ENCODE measurements around the gene PREB. TPM values are rescaled to one million over a fixed set of nuclear protein-coding genes. Genes with fewer than 3 reads are reported as not detected.

Gene PREB
- total RNA-seq, 2 experiments from 2014 or later, result 96.8 to 113 TPM

DNA sequence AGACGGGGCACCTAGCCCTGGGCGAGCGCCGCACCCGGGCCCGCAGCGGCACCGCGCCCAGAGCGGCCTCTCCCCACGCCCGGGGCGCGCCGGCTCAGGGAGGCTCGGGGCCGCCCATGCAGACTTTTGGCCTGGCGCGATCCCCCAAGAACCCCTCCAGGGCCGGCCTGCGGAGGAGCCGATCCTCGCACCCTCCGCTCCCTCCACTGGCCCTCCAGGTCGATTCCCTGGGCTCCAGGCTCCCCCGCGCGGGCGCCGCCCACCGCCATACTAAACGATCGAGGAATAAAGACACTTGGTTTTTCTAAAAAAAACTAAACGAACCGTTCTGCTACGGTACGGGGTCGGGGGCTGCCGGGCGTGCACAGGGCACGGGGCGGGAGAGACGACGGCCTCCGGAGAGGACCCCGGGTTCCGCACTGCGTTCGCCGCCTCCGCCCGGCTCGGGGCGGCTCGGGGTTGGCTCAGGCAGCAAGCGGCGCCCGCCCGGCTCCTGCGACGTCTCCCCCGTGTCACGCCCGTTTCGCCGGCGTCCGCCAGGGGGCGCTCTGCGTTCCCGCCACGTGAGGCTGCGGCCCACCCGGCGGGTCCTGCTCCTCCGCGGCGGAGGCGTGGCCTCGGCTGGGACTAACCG is 48.2 kb downstream of the PREB start:
- H3K27ac ChIP-seq (ENCODE audit: low read depth, low read length, poor library complexity, severe bottlenecking), result peak overlapping the region; percentile 38
- peak overlapping the region; percentile 73 for H3K4me3 ChIP-seq (ENCODE audit: low read depth, low read length, poor library complexity, severe bottlenecking)
- POLR2A ChIA-PET, result interaction anchor here (1.1 to 2.0 kb wide), 3 partner anchors 10 to 43 kb away, joined by 3 to 9 read pairs (median 8); no protein-coding TSS in a partner anchor
- peak overlapping the region; percentile 88 for H2AFZ ChIP-seq (ENCODE audit: low read length)
- intact Hi-C loops (cut with micrococcal nuclease; ENCODE audit: unreplicated experiment), result loop anchor here (1.0 to 2.0 kb wide), 5 partner anchors 15 to 126 kb away; partner anchors contain the start of genes AGBL5, ATRAID, OST4 and SLC5A6
- H4K20me1 ChIP-seq (ENCODE audit: insufficient read depth, low read length), result no peaks in the 10 kb centered on the region
- CTCF ChIA-PET (ENCODE audit: unreplicated experiment), result interaction anchor here (0.6 to 0.9 kb wide), 2 partner anchors 45 to 217 kb away, joined by 3 read pairs; no protein-coding TSS in a partner anchor
- no peaks in the 10 kb centered on the region for H3K79me2 ChIP-seq (ENCODE audit: insufficient read depth, low read depth, low read length)
- H3K9me3 ChIP-seq (ENCODE audit: low read length), result no peaks in the 10 kb centered on the region
- TF ChIP-seq EZH2phosphoT487 (IDR thresholded peaks at IDR 0.05; ENCODE audit: borderline replicate concordance, low read depth, low read length), result no peak
- TF ChIP-seq, protein P1, sequence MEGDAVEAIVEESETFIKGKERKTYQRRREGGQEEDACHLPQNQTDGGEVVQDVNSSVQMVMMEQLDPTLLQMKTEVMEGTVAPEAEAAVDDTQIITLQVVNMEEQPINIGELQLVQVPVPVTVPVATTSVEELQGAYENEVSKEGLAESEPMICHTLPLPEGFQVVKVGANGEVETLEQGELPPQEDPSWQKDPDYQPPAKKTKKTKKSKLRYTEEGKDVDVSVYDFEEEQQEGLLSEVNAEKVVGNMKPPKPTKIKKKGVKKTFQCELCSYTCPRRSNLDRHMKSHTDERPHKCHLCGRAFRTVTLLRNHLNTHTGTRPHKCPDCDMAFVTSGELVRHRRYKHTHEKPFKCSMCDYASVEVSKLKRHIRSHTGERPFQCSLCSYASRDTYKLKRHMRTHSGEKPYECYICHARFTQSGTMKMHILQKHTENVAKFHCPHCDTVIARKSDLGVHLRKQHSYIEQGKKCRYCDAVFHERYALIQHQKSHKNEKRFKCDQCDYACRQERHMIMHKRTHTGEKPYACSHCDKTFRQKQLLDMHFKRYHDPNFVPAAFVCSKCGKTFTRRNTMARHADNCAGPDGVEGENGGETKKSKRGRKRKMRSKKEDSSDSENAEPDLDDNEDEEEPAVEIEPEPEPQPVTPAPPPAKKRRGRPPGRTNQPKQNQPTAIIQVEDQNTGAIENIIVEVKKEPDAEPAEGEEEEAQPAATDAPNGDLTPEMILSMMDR (conservative IDR thresholded peaks at IDR 0.05; ENCODE audit: low read length), result peak; percentile 79
- peak; percentile 97 for DNase-seq (ENCODE audit: low spot score)
- peak overlapping the region; percentile 98 for H3K4me2 ChIP-seq (ENCODE audit: low read length)
- H3K36me3 ChIP-seq (ENCODE audit: insufficient read depth, low read length), result no peaks in the 10 kb centered on the region
- BruUV-seq (replicated peaks), result no TSS peak
- no peaks in the 10 kb centered on the region for H3K9me2 ChIP-seq (ENCODE audit: insufficient read depth, low read length)
- H3K4me1 ChIP-seq (ENCODE audit: insufficient read depth, low read length, poor library complexity, severe bottlenecking), result peaks cover 46% of the 10 kb centered on the region

GRCh38 chr2:27085673-27086089 is 48.8 kb downstream of the PREB start:
- Histone ChIP-seq H3K4me3 (ENCODE audit: low read depth, low read length, poor library complexity, severe bottlenecking) (peak overlapping the region; percentile 73), H3K36me3 (ENCODE audit: insufficient read depth, low read length) (no peaks in the 10 kb centered on the region), H2AFZ (ENCODE audit: low read length) (peak overlapping the region; percentile 88; the same call in 1 of the 2 replicates), H3K9me2 (ENCODE audit: insufficient read depth, low read length) (no peaks in the 10 kb centered on the region), H3K27ac (ENCODE audit: low read depth, low read length, poor library complexity, severe bottlenecking) (no peak overlapping the region), H3K9me3 (ENCODE audit: low read length) (no peaks in the 10 kb centered on the region), H4K20me1 (ENCODE audit: insufficient read depth, low read length) (no peaks in the 10 kb centered on the region), H3K4me1 (ENCODE audit: insufficient read depth, low read length, poor library complexity, severe bottlenecking) (peaks cover 51% of the 10 kb centered on the region), H3K4me2 (ENCODE audit: low read length) (peak overlapping the region; percentile 98), H3K79me2 (ENCODE audit: insufficient read depth, low read depth, low read length) (no peaks in the 10 kb centered on the region)
- no TSS peak for BruUV-seq (replicated peaks)
- ChIA-PET POLR2A (interaction anchor here (1.1 kb wide), 1 partner anchor 42 kb away, joined by 3 read pairs; no protein-coding TSS in a partner anchor), CTCF (ENCODE audit: unreplicated experiment) (interaction anchor here (0.6 kb wide), 1 partner anchor 165 kb away, joined by 4 read pairs; no protein-coding TSS in a partner anchor)
- no peak for TF ChIP-seq EZH2phosphoT487 (IDR thresholded peaks at IDR 0.05; ENCODE audit: borderline replicate concordance, low read depth, low read length)
- TF ChIP-seq, protein P1 (conservative IDR thresholded peaks at IDR 0.05; ENCODE audit: low read length), result no peak
- no peak for DNase-seq (ENCODE audit: low spot score)
- intact Hi-C loops (cut with micrococcal nuclease; ENCODE audit: unreplicated experiment), result loop anchor here (1.0 to 2.0 kb wide), 5 partner anchors 14 to 127 kb away; partner anchors contain the start of genes AGBL5, ATRAID, OST4 and SLC5A6
